ENCODE results near the gene PTTG1IP.

PTTG1IP gene

DNA sequence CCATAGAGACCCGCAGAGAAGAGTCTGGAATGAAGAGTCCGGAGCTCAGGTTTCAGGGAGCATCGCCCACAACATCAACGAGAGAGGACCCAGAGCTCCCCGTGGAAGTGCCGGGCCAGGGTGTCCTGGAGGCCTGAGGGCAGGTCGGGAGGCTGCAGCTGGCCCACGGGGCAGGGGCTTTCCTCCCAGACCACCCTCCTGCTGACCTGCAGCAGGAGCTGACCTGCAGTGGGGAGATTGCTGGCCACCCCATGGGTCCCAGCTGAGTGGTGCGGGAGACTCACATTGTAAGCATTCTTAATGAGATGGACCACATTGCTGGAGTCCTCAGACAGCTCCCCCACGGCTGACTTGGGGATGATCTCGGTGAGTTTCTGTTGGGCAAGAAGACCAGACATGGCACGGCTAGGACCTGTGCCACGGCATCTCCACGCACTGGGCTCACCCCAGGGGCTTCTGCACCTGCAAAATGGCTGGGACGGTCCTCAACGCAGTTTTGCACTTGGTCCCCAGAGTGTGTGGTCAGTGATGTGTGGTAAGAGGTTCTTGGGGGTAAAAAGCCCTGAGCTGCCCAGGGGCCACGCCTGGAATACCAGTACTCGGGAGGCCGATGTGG, 21.3 kb upstream of the PTTG1IP start:
- H3K27me3 ChIP-seq (ENCODE audit: control insufficient read depth, insufficient read depth, low read length, poor library complexity, severe bottlenecking), result no peaks in the 10 kb centered on the region
- 92 to 93% methylated on average over 19 of the region's 19 CpGs for WGBS, 2 experiments
- H3K36me3 ChIP-seq (ENCODE audit: control insufficient read depth, insufficient read depth, low read length), result no peaks in the 10 kb centered on the region
- no peak overlapping the region for H3K27ac ChIP-seq (ENCODE audit: insufficient read depth, low read depth, low read length, poor library complexity, severe bottlenecking)
- H3K4me3 ChIP-seq (ENCODE audit: insufficient read depth, low read depth, low read length), result no peak overlapping the region
- no peaks in the 10 kb centered on the region for H3K9me3 ChIP-seq (ENCODE audit: control insufficient read depth, low read length)
- peaks cover 11% of the 10 kb centered on the region for H3K4me1 ChIP-seq (ENCODE audit: control insufficient read depth, insufficient read depth, low read length)

GRCh38 chr21:44893948-44894656, 20.6 kb upstream of the PTTG1IP start:
- no peak overlapping the region for H3K4me3 ChIP-seq (ENCODE audit: insufficient read depth, low read depth, low read length)
- no peaks in the 10 kb centered on the region for H3K9me3 ChIP-seq (ENCODE audit: control insufficient read depth, low read length)
- H3K27ac ChIP-seq (ENCODE audit: insufficient read depth, low read depth, low read length, poor library complexity, severe bottlenecking), result no peak overlapping the region
- 91 to 93% methylated on average over 15 of the region's 15 CpGs for WGBS, 2 experiments
- H3K36me3 ChIP-seq (ENCODE audit: control insufficient read depth, insufficient read depth, low read length), result no peaks in the 10 kb centered on the region
- no peaks in the 10 kb centered on the region for H3K27me3 ChIP-seq (ENCODE audit: control insufficient read depth, insufficient read depth, low read length, poor library complexity, severe bottlenecking)
- H3K4me1 ChIP-seq (ENCODE audit: control insufficient read depth, insufficient read depth, low read length), result peaks cover 11% of the 10 kb centered on the region

- 91 to 92% methylated on average over 7 of the region's 7 CpGs for WGBS, 2 experiments
- Histone ChIP-seq H3K27me3 (ENCODE audit: control insufficient read depth, insufficient read depth, low read length, poor library complexity, severe bottlenecking) (no peaks in the 10 kb centered on the region), H3K4me1 (ENCODE audit: control insufficient read depth, insufficient read depth, low read length) (peaks cover 11% of the 10 kb centered on the region), H3K4me3 (ENCODE audit: insufficient read depth, low read depth, low read length) (no peak overlapping the region), H3K36me3 (ENCODE audit: control insufficient read depth, insufficient read depth, low read length) (no peaks in the 10 kb centered on the region), H3K9me3 (ENCODE audit: control insufficient read depth, low read length) (no peaks in the 10 kb centered on the region), H3K27ac (ENCODE audit: insufficient read depth, low read depth, low read length, poor library complexity, severe bottlenecking) (no peak overlapping the region)
These were observed 19.7 kb upstream of the PTTG1IP start for GRCh38 chr21:44893278-44893556.

- H3K27me3 ChIP-seq (ENCODE audit: control insufficient read depth, insufficient read depth, low read length, poor library complexity, severe bottlenecking), result no peaks in the 10 kb centered on the region
- H3K9me3 ChIP-seq (ENCODE audit: control insufficient read depth, low read length), result no peaks in the 10 kb centered on the region
- H3K36me3 ChIP-seq (ENCODE audit: control insufficient read depth, insufficient read depth, low read length), result no peaks in the 10 kb centered on the region
- H3K27ac ChIP-seq (ENCODE audit: insufficient read depth, low read depth, low read length, poor library complexity, severe bottlenecking), result no peak overlapping the region
- peaks cover 7% of the 10 kb centered on the region for H3K4me1 ChIP-seq (ENCODE audit: control insufficient read depth, insufficient read depth, low read length)
- 46 to 48% methylated on average over 14 to 15 of the region's 15 CpGs for WGBS, 2 experiments
- no peak overlapping the region for H3K4me3 ChIP-seq (ENCODE audit: insufficient read depth, low read depth, low read length)
These were observed 19.2 kb upstream of the PTTG1IP start for GRCh38 chr21:44892536-44893277.

DNA sequence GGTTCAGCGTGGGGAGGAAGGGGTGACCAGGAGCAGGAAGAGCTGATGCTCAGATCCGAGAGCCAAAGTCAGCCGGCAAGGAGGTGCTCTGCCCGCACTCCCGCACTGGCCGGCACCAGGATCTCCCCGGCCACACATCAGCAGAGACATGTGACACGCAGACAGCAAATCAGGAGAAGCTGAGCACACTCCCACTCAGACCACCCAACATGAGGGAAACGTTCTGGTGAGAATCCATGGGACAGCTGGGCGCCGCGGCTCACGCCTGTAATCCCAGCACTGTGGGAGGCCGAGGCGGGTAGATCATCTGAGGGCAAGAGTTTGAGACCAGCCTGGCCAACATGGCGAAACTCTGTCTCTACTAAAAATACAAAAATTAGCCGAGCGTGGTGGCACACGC, 18.6 kb upstream of the PTTG1IP start:
- no peaks in the 10 kb centered on the region for H3K27me3 ChIP-seq (ENCODE audit: control insufficient read depth, insufficient read depth, low read length, poor library complexity, severe bottlenecking)

GRCh38 chr21:44891631-44892031, 18.1 kb upstream of the PTTG1IP start:
- H3K36me3 ChIP-seq (ENCODE audit: control insufficient read depth, insufficient read depth, low read length), result no peaks in the 10 kb centered on the region
- H3K4me3 ChIP-seq (ENCODE audit: insufficient read depth, low read depth, low read length), result no peak overlapping the region
- H3K27me3 ChIP-seq (ENCODE audit: control insufficient read depth, insufficient read depth, low read length, poor library complexity, severe bottlenecking), result no peaks in the 10 kb centered on the region
- no peaks in the 10 kb centered on the region for H3K9me3 ChIP-seq (ENCODE audit: control insufficient read depth, low read length)
- 93 to 94% methylated on average over 15 of the region's 15 CpGs for WGBS, 2 experiments
- H3K4me1 ChIP-seq (ENCODE audit: control insufficient read depth, insufficient read depth, low read length), result no peaks in the 10 kb centered on the region
- H3K27ac ChIP-seq (ENCODE audit: insufficient read depth, low read depth, low read length, poor library complexity, severe bottlenecking), result no peak overlapping the region

More for the DNA sequence above, 18.6 kb upstream of the PTTG1IP start:
- 81 to 84% methylated on average over 19 of the region's 19 CpGs for WGBS, 2 experiments
- H3K36me3 ChIP-seq (ENCODE audit: control insufficient read depth, insufficient read depth, low read length), result no peaks in the 10 kb centered on the region
- no peak overlapping the region for H3K4me3 ChIP-seq (ENCODE audit: insufficient read depth, low read depth, low read length)
- H3K27ac ChIP-seq (ENCODE audit: insufficient read depth, low read depth, low read length, poor library complexity, severe bottlenecking), result no peak overlapping the region
- peaks cover 1% of the 10 kb centered on the region for H3K4me1 ChIP-seq (ENCODE audit: control insufficient read depth, insufficient read depth, low read length)
- H3K9me3 ChIP-seq (ENCODE audit: control insufficient read depth, low read length), result no peaks in the 10 kb centered on the region

DNA sequence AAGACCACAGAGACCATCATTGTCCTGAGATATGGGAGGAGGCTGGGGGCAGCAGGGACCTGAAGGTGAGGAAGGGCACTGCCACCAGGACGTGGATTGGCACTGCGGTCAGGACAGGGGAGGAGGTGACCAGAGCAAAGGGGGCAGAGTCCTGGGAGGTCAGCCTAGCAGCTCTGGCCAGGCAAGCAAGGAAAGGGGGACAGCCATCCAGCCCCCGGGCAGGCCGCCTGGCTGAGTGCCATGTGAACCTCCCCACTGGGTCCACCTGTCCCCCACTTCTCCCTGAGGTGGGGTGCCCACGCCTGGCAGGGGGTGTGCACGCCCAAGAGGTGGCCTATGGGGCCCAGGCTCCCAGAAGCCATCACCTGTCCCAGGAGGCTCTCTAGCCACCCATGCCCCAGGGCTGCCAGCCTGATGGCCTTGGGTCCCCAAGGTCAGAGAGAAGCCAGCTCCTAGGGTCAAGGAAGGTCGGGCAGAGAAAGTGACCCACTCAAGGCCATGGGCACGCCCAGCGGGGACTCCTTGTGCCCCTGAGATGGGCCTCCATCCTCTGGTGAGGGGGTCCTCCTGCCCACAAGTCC, 17.6 kb upstream of the PTTG1IP start:
- no peaks in the 10 kb centered on the region for H3K27me3 ChIP-seq (ENCODE audit: control insufficient read depth, insufficient read depth, low read length, poor library complexity, severe bottlenecking)
- H3K27ac ChIP-seq (ENCODE audit: insufficient read depth, low read depth, low read length, poor library complexity, severe bottlenecking), result no peak overlapping the region
- no peak overlapping the region for H3K4me3 ChIP-seq (ENCODE audit: insufficient read depth, low read depth, low read length)
- no peaks in the 10 kb centered on the region for H3K9me3 ChIP-seq (ENCODE audit: control insufficient read depth, low read length)
- 88 to 91% methylated on average over 9 of the region's 9 CpGs for WGBS, 2 experiments
- H3K4me1 ChIP-seq (ENCODE audit: control insufficient read depth, insufficient read depth, low read length), result no peaks in the 10 kb centered on the region
- no peaks in the 10 kb centered on the region for H3K36me3 ChIP-seq (ENCODE audit: control insufficient read depth, insufficient read depth, low read length)

- H3K4me1 ChIP-seq (ENCODE audit: control insufficient read depth, insufficient read depth, low read length), result no peaks in the 10 kb centered on the region
- H3K9me3 ChIP-seq (ENCODE audit: control insufficient read depth, low read length), result no peaks in the 10 kb centered on the region
- no peaks in the 10 kb centered on the region for H3K27me3 ChIP-seq (ENCODE audit: control insufficient read depth, insufficient read depth, low read length, poor library complexity, severe bottlenecking)
- H3K36me3 ChIP-seq (ENCODE audit: control insufficient read depth, insufficient read depth, low read length), result no peaks in the 10 kb centered on the region
- no peak overlapping the region for H3K27ac ChIP-seq (ENCODE audit: insufficient read depth, low read depth, low read length, poor library complexity, severe bottlenecking)
- 86 to 87% methylated on average over 24 of the region's 24 CpGs for WGBS, 2 experiments
- no peak overlapping the region for H3K4me3 ChIP-seq (ENCODE audit: insufficient read depth, low read depth, low read length)
These were observed 16.9 kb upstream of the PTTG1IP start for GRCh38 chr21:44890338-44890931.

GRCh38 chr21:44889625-44890337, 16.3 kb upstream of the PTTG1IP start:
- Histone ChIP-seq H3K4me1 (ENCODE audit: control insufficient read depth, insufficient read depth, low read length) (no peaks in the 10 kb centered on the region), H3K36me3 (ENCODE audit: control insufficient read depth, insufficient read depth, low read length) (no peaks in the 10 kb centered on the region), H3K27ac (ENCODE audit: insufficient read depth, low read depth, low read length, poor library complexity, severe bottlenecking) (no peak overlapping the region), H3K4me3 (ENCODE audit: insufficient read depth, low read depth, low read length) (no peak overlapping the region), H3K27me3 (ENCODE audit: control insufficient read depth, insufficient read depth, low read length, poor library complexity, severe bottlenecking) (no peaks in the 10 kb centered on the region), H3K9me3 (ENCODE audit: control insufficient read depth, low read length) (no peaks in the 10 kb centered on the region)
- 92 to 94% methylated on average over 29 of the region's 29 CpGs for WGBS, 2 experiments

Measured in ectodermal cell (in vitro differentiated cells).